Fibroblast of pulmonary artery (primary cell): ENCODE data around the gene CNOT8.
"Not testable (repeated sequence)": the region's sequence is repeated elsewhere in the genome, so short reads cannot be mapped to it uniquely, and the experiment has no call there.

Experiments
- DNase-seq: peaks from one replicate; pipeline ENCODE4 v3.0.0-alpha.2; 2010; ENCODE audit warnings: low read depth
- H3K4me3 ChIP-seq: replicated peaks from 2 replicates; pipeline ENCODE4 v1.5.1; 2011; ENCODE audit warnings: low read depth, mild to moderate bottlenecking, control low read depth, low read length, moderate library complexity
- CTCF ChIP-seq: IDR thresholded peaks from 2 replicates; pipeline ENCODE4 v1.5.1; 2011; ENCODE audit warnings: mild to moderate bottlenecking, control low read depth, low read length, inconsistent platforms; ENCODE audit errors: missing control alignments

The CNOT8 gene

GRCh38 chr5:154815684-154816247 lies 42.7 kb upstream of the CNOT8 start:
- no peak for DNase-seq
- TF ChIP-seq CTCF, result no peak
- H3K4me3 ChIP-seq, result no peak overlapping the region

- no peak for TF ChIP-seq CTCF
- DNase-seq, result no peak
- H3K4me3 ChIP-seq, result no peak overlapping the region
These were observed 41.4 kb upstream of the CNOT8 start for GRCh38 chr5:154816891-154817492.

GRCh38 chr5:154817815-154818214 lies 40.6 kb upstream of the CNOT8 start:
- no peak for TF ChIP-seq CTCF
- no peak for DNase-seq
- no peak overlapping the region for H3K4me3 ChIP-seq

- no peak for DNase-seq
- TF ChIP-seq CTCF, result no peak
These were observed 39.8 kb upstream of the CNOT8 start for GRCh38 chr5:154818471-154819116.

GRCh38 chr5:154819546-154819945 lies 38.9 kb upstream of the CNOT8 start:
- no peak overlapping the region for H3K4me3 ChIP-seq
- no peak for TF ChIP-seq CTCF
- DNase-seq, result no peak

More at GRCh38 chr5:154818471-154819116, 39.8 kb upstream of the CNOT8 start:
- no peak overlapping the region for H3K4me3 ChIP-seq

GRCh38 chr5:154820383-154820782 lies 38.0 kb upstream of the CNOT8 start:
- no peak overlapping the region for H3K4me3 ChIP-seq
- TF ChIP-seq CTCF, result no peak
- no peak for DNase-seq

- not testable (repeated sequence) for H3K4me3 ChIP-seq, DNase-seq
These were observed 35.5 kb upstream of the CNOT8 start for GRCh38 chr5:154822896-154823295.
